Stomach (tissue), 4 donors: ENCODE results near the gene SLC1A5.

ENCODE experiments used
- CTCF ChIP-seq, 7 experiments: fragments of 450-650 bp in 4 of 7; fragments of 200-600 bp in 3 of 7; sonication (generic) in 3 of 7; IDR thresholded peaks; one replicate each; pipeline ENCODE4 v1.5.1; 2016 to 2019; ENCODE audit warnings: antibody characterized with exemption in 7 of 7, control low read depth in 2 of 7, mild to moderate bottlenecking in 1 of 7
- EP300 ChIP-seq: sonication (generic); formaldehyde crosslinking; IDR thresholded peaks from one replicate; pipeline ENCODE4 v1.6.1; 2017; ENCODE audit warnings: antibody characterized with exemption
- POLR2A ChIP-seq, 4 donors: fragments of 450-650 bp; IDR thresholded peaks; one replicate each; pipeline ENCODE4 v1.6.1; 2016; ENCODE audit warnings: antibody characterized with exemption in 4 of 4, control low read depth in 2 of 4, mild to moderate bottlenecking in 1 of 4, moderate library complexity in 1 of 4
- POLR2AphosphoS5 ChIP-seq, 3 donors: sonication (generic); formaldehyde crosslinking; IDR thresholded peaks; one replicate each; pipeline ENCODE4 v1.6.1; 2016; ENCODE audit warnings: antibody characterized with exemption in 3 of 3

GRCh38 chr19:46775642-46776258 is 12.6 kb downstream of the SLC1A5 start:
- TF ChIP-seq CTCF (IDR thresholded peaks at IDR 0.05) (no peak), POLR2A (IDR thresholded peaks at IDR 0.05) (no peak), POLR2AphosphoS5 (IDR thresholded peaks at IDR 0.05) (no peak), EP300 (no peak)
